CD4-positive, alpha-beta T cell (primary cell): ENCODE results near the gene TBC1D22A. TPM values are rescaled to one million over a fixed set of nuclear protein-coding genes. Genes with fewer than 3 reads are reported as not detected.

Experiments
- ATAC-seq: fragments of 200-7000 bp; cut with Tn5 transposase; one replicate; pipeline ENCODE4 v1.10.0; 2022; ENCODE audit warnings: mild to moderate bottlenecking; ENCODE audit not compliant: poor library complexity
- CTCF ChIA-PET: fragments of 350-600 bp; sonication (Branson Sonifier 250); formaldehyde crosslinking; loops from one replicate; lab custom pipeline; 2021; ENCODE audit warnings: antibody characterized with exemption, inconsistent platforms; lab: Charles Lee
- POLR2A ChIA-PET: fragments of 350-600 bp; sonication (Branson Sonifier 250); formaldehyde crosslinking; loops from one replicate; lab custom pipeline; 2021; ENCODE audit warnings: antibody characterized with exemption, inconsistent platforms; lab: Charles Lee
- DNase-seq, 14 experiments: peaks; one replicate each; pipeline ENCODE4 v3.0.0-alpha.2; 2013 to 2020; ENCODE audit warnings: mixed read lengths in 2 of 14
- H3K27ac ChIP-seq, 2 donors: one replicate each; pipeline versions ENCODE4 v1.5.1 to v1.7.0; 2013; ENCODE audit warnings: low read length in 2 of 2, low read depth in 1 of 2, mild to moderate bottlenecking in 1 of 2
- H3K27me3 ChIP-seq, 2 experiments: 1 replicate in 1 of 2; 2 replicates in 1 of 2; pipeline versions ENCODE4 v1.6.1 to v1.7.0; 2013; ENCODE audit warnings: low read length in 2 of 2, control low read depth in 1 of 2, mild to moderate bottlenecking in 1 of 2, moderate library complexity in 1 of 2; ENCODE audit not compliant: insufficient read depth in 2 of 2, control insufficient read depth in 1 of 2
- H3K36me3 ChIP-seq: one replicate; pipeline ENCODE4 v1.6.1; 2013; ENCODE audit warnings: low read length, control low read depth; ENCODE audit not compliant: insufficient read depth
- H3K4me1 ChIP-seq: one replicate; pipeline ENCODE4 v1.6.1; 2013; ENCODE audit warnings: low read length, control low read depth; ENCODE audit not compliant: insufficient read depth
- H3K4me3 ChIP-seq: one replicate; pipeline ENCODE4 v1.5.1; 2013; ENCODE audit warnings: mild to moderate bottlenecking, low read length, moderate library complexity
- H3K9me3 ChIP-seq, 2 experiments: 1 replicate in 1 of 2; 2 replicates in 1 of 2; pipeline versions ENCODE4 v1.6.1 to v1.7.0; 2013; ENCODE audit warnings: low read length in 2 of 2, mild to moderate bottlenecking in 2 of 2, control low read depth in 1 of 2, moderate library complexity in 1 of 2; ENCODE audit not compliant: control insufficient read depth in 1 of 2, insufficient read depth in 1 of 2
- H3K27ac Mint-ChIP-seq: one replicate; pipeline ENCODE4 v1.8.0; 2020; ENCODE audit warnings: mixed read lengths
- H3K27me3 Mint-ChIP-seq: one replicate; pipeline ENCODE4 v1.8.0; 2021; ENCODE audit warnings: mixed read lengths
- H3K36me3 Mint-ChIP-seq: one replicate; pipeline ENCODE4 v1.8.0; 2021; ENCODE audit warnings: low read depth, mixed read lengths
- H3K4me1 Mint-ChIP-seq: one replicate; pipeline ENCODE4 v1.8.0; 2021; ENCODE audit warnings: low read depth, mixed read lengths
- H3K4me3 Mint-ChIP-seq: one replicate; pipeline ENCODE4 v1.8.0; 2020; ENCODE audit warnings: mild to moderate bottlenecking, mixed read lengths
- H3K9me3 Mint-ChIP-seq: one replicate; pipeline ENCODE4 v1.8.0; 2020; ENCODE audit warnings: mixed read lengths
- CTCF ChIP-seq: fragments of 200-600 bp; IDR thresholded peaks from one replicate; pipeline ENCODE4 v1.8.0; 2022; ENCODE audit warnings: antibody characterized with exemption, mild to moderate bottlenecking
- intact Hi-C, 2 experiments: fragments of 100-400 bp; cut with DNase I in 1 of 2; cut with micrococcal nuclease in 1 of 2; formaldehyde crosslinking; loops; one replicate each; pipeline versions ENCODE4 v1.15.1 to v1.9.0; 2023 to 2025; cut with DNase I, micrococcal nuclease
- total RNA-seq, 174 experiments: library from RNA in 2 of 174; stranded (reverse) in 2 of 174; gene quantifications; one replicate each; pipeline ENCODE4 v1.2.3 and lab custom pipeline; 2021 to 2026

TBC1D22A gene
- total RNA-seq, 2 experiments from 2014 or later, result 27.1 to 31.7 TPM

GRCh38 chr22:47206164-47206563 is 443.7 kb downstream of the TBC1D22A start:
- no peak overlapping the region for H3K27ac Mint-ChIP-seq
- no peak overlapping the region for H3K4me3 Mint-ChIP-seq
- intact Hi-C loops, result no loop called here
- no peaks in the 10 kb centered on the region for H3K36me3 Mint-ChIP-seq
- TF ChIP-seq CTCF, result no peak
- ChIA-PET CTCF (no interaction called here), POLR2A (no interaction called here)
- Histone ChIP-seq H3K4me1 (no peaks in the 10 kb centered on the region), H3K4me3 (no peak overlapping the region), H3K36me3 (no peaks in the 10 kb centered on the region), H3K27me3 (no peaks in the 10 kb centered on the region), H3K27ac (no peak overlapping the region), H3K9me3 (no peaks in the 10 kb centered on the region)
- DNase-seq (no peak), ATAC-seq (no peak)
- H3K27me3 Mint-ChIP-seq, result no peaks in the 10 kb centered on the region
- H3K9me3 Mint-ChIP-seq, result no peaks in the 10 kb centered on the region
- H3K4me1 Mint-ChIP-seq, result no peaks in the 10 kb centered on the region

- no peaks in the 10 kb centered on the region for H3K27me3 ChIP-seq
- Mint-ChIP-seq H3K4me3 (no peak overlapping the region), H3K36me3 (no peaks in the 10 kb centered on the region), H3K27ac (no peak overlapping the region), H3K27me3 (no peaks in the 10 kb centered on the region), H3K9me3 (no peaks in the 10 kb centered on the region), H3K4me1 (no peaks in the 10 kb centered on the region)
- no peaks in the 10 kb centered on the region for H3K36me3 ChIP-seq
- ATAC-seq (no peak), DNase-seq (peak in 1 of 14 experiments; percentile 12)
- no peak for TF ChIP-seq CTCF
- ChIA-PET POLR2A (no interaction called here), CTCF (no interaction called here)
- H3K27ac ChIP-seq, result no peak overlapping the region
- no peaks in the 10 kb centered on the region for H3K9me3 ChIP-seq
- no peaks in the 10 kb centered on the region for H3K4me1 ChIP-seq
- intact Hi-C loops, result no loop called here
- no peak overlapping the region for H3K4me3 ChIP-seq
Observed at GRCh38 chr22:47206666-47207218, 444.3 kb downstream of the TBC1D22A start.

- Histone ChIP-seq H3K27me3 (no peaks in the 10 kb centered on the region), H3K36me3 (no peaks in the 10 kb centered on the region), H3K27ac (no peak overlapping the region), H3K4me1 (no peaks in the 10 kb centered on the region), H3K4me3 (no peak overlapping the region), H3K9me3 (no peaks in the 10 kb centered on the region)
- Mint-ChIP-seq H3K9me3 (no peaks in the 10 kb centered on the region), H3K27me3 (no peaks in the 10 kb centered on the region), H3K36me3 (no peaks in the 10 kb centered on the region), H3K27ac (no peak overlapping the region), H3K4me3 (no peak overlapping the region), H3K4me1 (no peaks in the 10 kb centered on the region)
- ATAC-seq (no peak), DNase-seq (peak in 1 of 14 experiments; percentile 2)
- CTCF ChIA-PET, result no interaction called here
- POLR2A ChIA-PET, result no interaction called here
- TF ChIP-seq CTCF, result no peak
- intact Hi-C loops, result no loop called here
Observed at GRCh38 chr22:47207387-47207786, 444.9 kb downstream of the TBC1D22A start.
